Esophagus squamous epithelium (tissue), 5 donors: ENCODE data around the gene CCAR1. TPM values are rescaled to one million over a fixed set of nuclear protein-coding genes. Genes with fewer than 3 reads are reported as not detected.
"Not testable (repeated sequence)": the region's sequence is repeated elsewhere in the genome, so short reads cannot be mapped to it uniquely, and the experiment has no call there.

ENCODE experiments used
- DNase-seq: peaks from one replicate; lab custom pipeline; 2025; lab: John Stamatoyannopoulos, UW
- H3K27ac ChIP-seq, 4 donors: fragments of 200-600 bp; sonication (generic); one replicate each; pipeline ENCODE4 v1.5.1; 2016 to 2019; ENCODE audit warnings: mild to moderate bottlenecking in 1 of 4
- H3K27me3 ChIP-seq, 4 donors: fragments of 200-600 bp; sonication (generic); 1 replicate in 3 of 4; 2 replicates in 1 of 4; pipeline versions ENCODE4 v1.5.1 to v1.6.0; 2017 to 2021; ENCODE audit warnings: antibody characterized with exemption in 1 of 4
- H3K36me3 ChIP-seq, 3 donors: fragments of 200-600 bp; sonication (generic); one replicate each; pipeline ENCODE4 v1.5.1; 2016 to 2019
- H3K4me1 ChIP-seq, 3 donors: fragments of 200-600 bp; sonication (generic); one replicate each; pipeline ENCODE4 v1.5.1; 2017 to 2019
- H3K4me3 ChIP-seq, 4 donors: fragments of 200-600 bp; sonication (generic); 1 replicate in 3 of 4; 2 replicates in 1 of 4; pipeline ENCODE4 v1.5.1; 2016 to 2019; ENCODE audit warnings: mild to moderate bottlenecking in 2 of 4, moderate library complexity in 1 of 4
- H3K9me3 ChIP-seq, 3 donors: fragments of 200-600 bp; sonication (generic); one replicate each; pipeline ENCODE4 v1.5.1; 2016 to 2019
- CTCF ChIP-seq, 6 experiments: fragments of 450-650 bp in 4 of 6; fragments of 200-600 bp in 2 of 6; sonication (generic) in 2 of 6; IDR thresholded peaks; one replicate each; pipeline ENCODE4 v1.5.1; 2016 to 2019; ENCODE audit warnings: antibody characterized with exemption in 6 of 6, mild to moderate bottlenecking in 4 of 6, moderate library complexity in 4 of 6
- POLR2A ChIP-seq, 4 donors: fragments of 450-650 bp; IDR thresholded peaks; one replicate each; pipeline ENCODE4 v1.6.1; 2017; ENCODE audit warnings: antibody characterized with exemption in 4 of 4, mild to moderate bottlenecking in 4 of 4, moderate library complexity in 3 of 4
- WGBS, 2 donors: methylation state at CpG; one replicate each; pipeline ENCODE4 v1.1.5; 2018; 5-methylcytosine and 5-hydroxymethylcytosine counted together
- intact Hi-C: fragments of 100-400 bp; cut with DNase I; formaldehyde crosslinking; loops from one replicate; pipeline ENCODE4 v1.15.0; 2022
- total RNA-seq, 4 donors: library from RNA; depleted of rRNA; stranded (reverse); fragments of >200 nt; gene quantifications; one replicate each; pipeline ENCODE4 v1.1.0, GENCODE V29; 2016
- donor health status: DM: yes; HTN: yes; CAD: no.

The CCAR1 gene
- total RNA-seq, 4 donors from 2014 or later, result 30.4 to 60.1 (median 44.1) TPM

DNA sequence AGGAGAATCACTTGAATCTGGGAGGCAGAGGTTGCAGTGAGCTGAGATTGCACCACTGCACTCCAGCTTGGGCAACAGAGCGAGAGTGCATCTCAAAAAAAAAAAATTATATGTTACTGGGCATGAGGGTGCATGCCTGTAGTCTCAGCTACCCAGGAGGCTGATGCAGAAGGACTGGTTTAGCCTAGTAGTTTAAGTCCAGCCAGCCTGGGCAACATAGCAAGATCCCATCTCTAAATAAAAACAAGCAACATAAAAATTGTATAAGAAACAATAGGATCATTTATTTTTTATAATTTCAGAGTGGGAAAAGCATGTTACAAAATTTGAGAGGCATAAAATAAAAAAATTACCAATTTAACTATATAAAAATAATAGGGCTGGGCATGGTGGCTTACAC is 15.5 kb upstream of the CCAR1 start:
- intact Hi-C loops, result no loop called here
- 69 to 86% methylated on average over 1 of the region's 1 CpG for WGBS, 2 donors
- DNase-seq, result no peak
- no peak overlapping the region for H3K4me3 ChIP-seq
- no peaks in the 10 kb centered on the region for H3K27me3 ChIP-seq
- H3K4me1 ChIP-seq, result no peaks in the 10 kb centered on the region
- H3K27ac ChIP-seq, result no peak overlapping the region
- TF ChIP-seq POLR2A (IDR thresholded peaks at IDR 0.05) (no peak), CTCF (IDR thresholded peaks at IDR 0.05) (no peak)
- no peaks in the 10 kb centered on the region for H3K36me3 ChIP-seq
- H3K9me3 ChIP-seq, result no peaks in the 10 kb centered on the region

DNA sequence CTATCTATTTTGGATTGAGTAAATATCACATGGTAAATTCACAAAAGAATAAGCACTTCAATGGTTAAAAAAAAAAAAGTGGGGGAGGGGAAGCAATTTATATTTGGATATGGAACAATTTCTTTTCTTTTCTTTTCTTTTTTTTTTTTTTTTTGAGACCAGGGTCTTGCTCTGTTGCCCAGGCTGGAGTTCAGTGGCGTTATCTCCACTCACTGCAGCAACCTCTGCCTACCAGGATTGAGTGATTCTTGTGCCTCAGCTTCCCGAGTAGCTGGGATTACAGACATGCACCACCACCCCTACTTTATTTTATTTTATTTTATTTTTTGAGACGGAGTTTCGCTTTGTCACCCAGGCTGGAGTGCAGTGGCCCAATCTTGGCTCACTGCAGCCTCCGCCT is 12.1 kb upstream of the CCAR1 start:
- H3K36me3 ChIP-seq, H3K4me1 ChIP-seq, H3K4me3 ChIP-seq, intact Hi-C loops, DNase-seq, H3K27me3 ChIP-seq, H3K9me3 ChIP-seq, H3K27ac ChIP-seq: not testable (repeated sequence)
- 92 to 96% methylated on average over 4 to 5 of the region's 5 CpGs for WGBS, 2 donors

DNA sequence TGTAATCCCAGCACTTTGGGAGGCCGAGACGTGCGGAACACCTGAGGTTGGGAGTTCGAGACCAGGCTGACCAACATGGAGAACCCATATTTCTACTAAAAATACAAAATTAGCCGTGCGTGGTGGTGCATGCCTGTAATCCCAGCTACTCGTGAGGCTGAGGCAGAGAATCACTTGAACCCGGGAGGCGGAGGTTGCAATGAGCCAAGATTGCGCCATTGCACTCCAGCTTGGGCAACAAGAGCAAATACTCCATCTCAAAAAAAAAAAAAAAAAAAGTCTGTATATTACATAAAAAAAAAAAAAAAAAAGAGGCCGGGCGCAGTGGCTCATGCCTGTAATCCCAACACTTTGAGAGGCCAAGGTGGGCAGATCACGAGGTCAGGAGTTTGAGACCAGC is 8.0 kb upstream of the CCAR1 start:
- H3K27ac ChIP-seq, DNase-seq, H3K9me3 ChIP-seq, H3K4me1 ChIP-seq, H3K36me3 ChIP-seq, intact Hi-C loops, H3K27me3 ChIP-seq, H3K4me3 ChIP-seq: not testable (repeated sequence)
- WGBS, 2 donors, result 91 to 96% methylated on average over 12 to 13 of the region's 13 CpGs

GRCh38 chr10:68717435-68717834 is 3.6 kb upstream of the CCAR1 start:
- intact Hi-C loops, result no loop called here
- TF ChIP-seq CTCF (IDR thresholded peaks at IDR 0.05) (no peak), POLR2A (IDR thresholded peaks at IDR 0.05) (no peak)
- H3K4me1 ChIP-seq, result peaks cover 2 to 9% (median 6%) of the 10 kb centered on the region in 3 donors

GRCh38 chr10:68721673-68722335 is 765 bp downstream of the CCAR1 start:
- DNase-seq, result no peak
- H3K4me1 ChIP-seq, result peaks cover 9 to 24% (median 11%) of the 10 kb centered on the region in 3 donors
- intact Hi-C loops, result no loop called here

More at GRCh38 chr10:68717435-68717834, 3.6 kb upstream of the CCAR1 start:
- DNase-seq, result no peak
- 63 to 82% methylated on average over 2 to 3 of the region's 3 CpGs for WGBS, 2 donors
- Histone ChIP-seq H3K4me3 (no peak overlapping the region), H3K27ac (no peak overlapping the region), H3K36me3 (no peaks in the 10 kb centered on the region), H3K27me3 (no peaks in the 10 kb centered on the region), H3K9me3 (no peaks in the 10 kb centered on the region)

More at GRCh38 chr10:68721673-68722335, 765 bp downstream of the CCAR1 start:
- peak overlapping the region; percentile 77 to 94 (median 82) for H3K4me3 ChIP-seq
- TF ChIP-seq POLR2A (IDR thresholded peaks at IDR 0.05), result no peak
- TF ChIP-seq CTCF (IDR thresholded peaks at IDR 0.05), result no peak
- peaks cover 0 to 40% (median 11%) of the 10 kb centered on the region in 3 donors for H3K36me3 ChIP-seq
- H3K9me3 ChIP-seq, result no peaks in the 10 kb centered on the region
- no peaks in the 10 kb centered on the region for H3K27me3 ChIP-seq
- peak overlapping the region; percentile 92 to 93 (median 92) for H3K27ac ChIP-seq
- 0% methylated on average over 10 to 12 of the region's 27 CpGs for WGBS, 2 donors
